Skin of body (tissue), 2 donors: ENCODE data around the gene GAS2. TPM values are rescaled to one million over a fixed set of nuclear protein-coding genes. Genes with fewer than 3 reads are reported as not detected.

Experiments used
- DNase-seq: peaks from one replicate; lab custom pipeline; 2025; lab: John Stamatoyannopoulos, UW
- total RNA-seq: library from RNA; depleted of rRNA; stranded (reverse); fragments of >200 nt; gene quantifications from one replicate; pipeline ENCODE4 v1.2.3, GENCODE V29; 2014

GAS2 gene
- total RNA-seq, 1 donor from 2014 or later = 18.9 TPM

DNA sequence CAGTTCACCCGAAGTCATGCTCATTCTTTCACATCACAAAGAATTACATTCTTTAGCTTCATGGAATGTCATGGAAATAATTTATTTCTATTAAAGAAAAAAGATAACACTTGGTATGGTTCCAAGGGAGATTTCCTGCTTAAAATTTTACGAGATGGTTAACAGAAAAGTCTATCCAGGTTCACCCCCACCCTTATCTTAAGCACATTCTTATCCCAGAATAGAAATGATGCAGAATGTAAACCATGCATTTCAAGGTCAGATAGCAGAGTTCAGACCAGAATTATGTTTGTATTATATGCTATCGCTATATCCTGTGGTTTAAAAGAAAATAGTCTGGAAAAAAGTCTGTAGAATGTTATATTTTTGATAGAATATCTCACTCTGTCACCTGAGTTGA is 58.7 kb downstream of the GAS2 start:
- no peak for DNase-seq

DNA sequence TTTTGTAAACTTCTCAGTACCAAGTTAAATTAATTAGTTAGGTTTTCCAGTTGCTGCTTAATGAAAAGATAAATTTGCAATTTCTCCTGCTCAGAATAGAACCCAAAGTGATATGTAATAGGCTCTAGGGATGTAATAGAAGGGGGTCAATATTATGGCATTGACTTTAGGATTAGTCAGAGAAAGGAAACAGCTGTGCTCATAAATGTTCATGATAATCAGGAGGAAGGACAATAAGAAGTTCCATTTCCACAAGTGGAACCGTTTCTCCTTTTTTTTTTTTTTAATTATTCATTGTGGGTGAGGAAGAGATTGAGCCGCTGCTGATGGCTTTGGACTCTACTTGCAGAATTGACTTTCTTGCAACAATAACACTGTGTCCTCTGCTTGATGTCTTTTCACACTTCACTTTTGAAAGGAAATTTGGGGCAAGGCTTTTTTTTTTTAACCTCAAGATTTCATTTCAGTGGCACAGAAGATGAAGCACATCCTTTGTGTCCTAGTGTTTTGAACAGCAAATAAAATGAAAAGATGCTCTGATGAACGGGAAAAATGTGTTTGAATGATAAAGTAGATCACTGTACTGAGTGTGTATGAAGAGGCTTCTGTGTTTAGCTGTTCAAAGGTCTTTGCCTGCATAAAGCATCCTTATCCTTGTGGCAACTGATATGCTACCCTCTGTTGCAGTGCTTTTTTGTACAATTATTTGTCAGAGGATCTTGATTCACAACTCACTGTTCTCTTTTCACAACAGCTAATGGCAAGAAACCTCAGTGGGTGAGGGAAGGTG is 62.4 kb downstream of the GAS2 start:
- DNase-seq = no peak

DNA sequence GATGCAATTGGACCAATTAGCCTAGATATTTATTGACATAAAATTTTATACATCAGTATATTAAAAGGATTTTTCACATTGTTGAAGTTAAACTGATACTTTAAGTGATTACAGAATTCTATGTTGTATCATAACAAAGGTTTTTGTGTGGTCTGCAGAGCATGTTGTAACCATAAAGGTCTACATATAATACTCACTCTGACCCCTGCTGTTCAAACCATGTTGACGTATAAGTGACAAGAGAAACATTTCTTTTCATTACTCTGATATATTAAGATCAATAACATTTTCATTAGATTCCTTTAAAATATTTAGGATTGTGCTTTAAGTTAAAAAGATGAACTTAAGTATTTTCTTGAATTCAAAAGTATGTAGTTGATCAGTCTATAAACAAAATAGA is 63.9 kb downstream of the GAS2 start:
- no peak for DNase-seq

DNA sequence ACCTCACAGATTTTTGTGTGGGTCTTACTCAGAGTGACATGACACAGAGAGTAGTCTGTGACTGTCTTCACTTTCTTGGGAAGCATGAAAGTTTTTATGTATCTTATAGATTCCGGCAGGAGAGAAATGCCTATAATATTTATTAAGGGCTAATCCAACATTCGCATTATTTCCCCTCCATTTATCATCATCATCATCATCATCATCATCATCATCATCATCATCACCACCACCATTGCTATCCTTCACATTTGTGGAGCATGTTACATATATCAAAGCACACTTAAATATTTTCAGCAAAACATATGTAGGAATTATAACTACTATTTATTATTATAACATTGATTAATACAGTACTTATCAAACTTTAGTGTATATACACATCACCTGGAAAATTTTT is 66.2 kb downstream of the GAS2 start:
- no peak for DNase-seq

DNA sequence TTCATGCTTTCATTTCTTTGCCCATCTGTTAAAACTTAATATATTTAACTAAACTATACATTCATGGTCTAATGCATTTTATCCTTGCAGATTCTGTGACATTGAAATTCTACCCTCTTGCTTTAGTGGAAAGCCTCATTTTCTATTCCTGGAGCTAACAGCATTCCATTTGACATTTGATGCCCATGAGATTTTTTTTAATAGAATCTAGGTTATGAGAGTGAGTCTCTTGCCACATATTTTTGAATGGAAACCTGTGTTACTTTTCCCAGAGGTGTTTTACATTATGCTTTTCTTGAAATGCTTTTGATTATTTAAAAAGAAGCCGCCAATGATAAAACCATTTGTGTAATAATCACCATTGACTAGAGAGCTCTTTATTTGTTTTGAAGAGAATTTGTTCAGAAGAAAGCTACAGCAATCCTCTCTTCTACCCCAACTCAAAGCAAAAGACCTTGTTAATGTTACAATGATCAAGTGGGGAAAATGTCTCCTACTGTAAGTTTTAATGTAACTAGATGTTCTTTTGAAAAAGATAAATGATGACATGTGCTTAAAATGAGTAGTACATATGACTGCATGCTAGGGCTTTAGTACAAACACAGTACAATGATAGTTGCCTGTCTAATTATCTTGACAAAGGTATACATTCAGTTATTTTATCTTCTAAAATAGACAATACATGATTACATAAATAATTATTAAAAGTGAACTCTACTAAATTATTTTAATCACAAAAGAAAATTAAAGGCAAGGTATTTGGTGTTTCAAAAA is 67.3 kb downstream of the GAS2 start:
- DNase-seq = no peak

DNA sequence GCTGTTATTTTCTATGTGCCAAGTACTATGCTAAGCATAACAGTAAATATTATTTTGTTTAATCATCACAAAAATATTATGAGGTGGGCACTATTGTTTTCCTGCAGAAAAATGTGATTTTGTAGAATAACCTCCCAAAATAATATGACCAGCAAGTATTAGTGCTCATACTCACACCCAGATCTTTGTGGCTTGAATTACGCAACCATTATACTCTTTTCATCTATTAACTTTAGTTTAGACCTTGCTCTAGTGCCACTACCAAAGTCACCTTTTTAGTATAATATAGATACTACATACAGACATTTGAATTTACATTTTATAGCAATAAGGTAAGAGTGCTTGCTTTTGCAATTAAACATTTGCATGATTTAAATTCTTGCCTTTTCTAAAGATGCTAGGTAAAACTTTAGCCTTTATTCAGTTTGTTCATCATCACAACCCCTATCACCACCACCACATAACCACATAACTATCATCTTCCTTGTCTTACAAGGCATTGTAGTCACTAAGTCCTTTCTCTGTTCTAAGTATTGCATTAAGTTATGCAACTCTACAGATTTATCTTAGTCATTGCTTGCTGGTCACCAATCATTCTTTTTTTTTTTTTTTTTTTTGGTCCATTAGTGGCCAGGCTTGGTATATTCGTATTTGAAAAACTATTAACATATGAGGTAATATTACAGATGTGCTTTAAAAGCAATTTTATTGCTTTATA is 68.4 kb downstream of the GAS2 start:
- DNase-seq = no peak

DNA sequence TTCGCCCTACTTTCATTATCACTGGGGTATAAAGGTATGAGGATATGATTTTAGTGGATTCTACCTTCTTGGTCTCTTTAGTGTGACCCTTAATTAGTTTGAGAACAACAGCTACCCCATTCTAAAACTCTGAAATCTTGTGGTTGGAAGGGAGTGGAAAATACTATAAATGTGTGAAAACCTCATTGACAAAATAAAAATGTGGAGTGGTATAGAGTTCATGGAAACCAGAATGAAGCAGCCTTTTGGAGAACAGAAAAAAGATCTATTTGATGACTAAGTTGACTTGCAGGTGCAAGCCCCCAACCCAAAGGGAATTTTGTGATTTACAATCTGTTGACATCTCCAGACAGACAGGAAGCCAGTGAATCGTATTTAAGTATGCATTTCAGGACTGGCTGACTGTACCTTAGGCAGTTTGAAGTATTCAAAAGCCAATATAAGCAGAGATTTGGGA is 75.8 kb downstream of the GAS2 start:
- DNase-seq = no peak

DNA sequence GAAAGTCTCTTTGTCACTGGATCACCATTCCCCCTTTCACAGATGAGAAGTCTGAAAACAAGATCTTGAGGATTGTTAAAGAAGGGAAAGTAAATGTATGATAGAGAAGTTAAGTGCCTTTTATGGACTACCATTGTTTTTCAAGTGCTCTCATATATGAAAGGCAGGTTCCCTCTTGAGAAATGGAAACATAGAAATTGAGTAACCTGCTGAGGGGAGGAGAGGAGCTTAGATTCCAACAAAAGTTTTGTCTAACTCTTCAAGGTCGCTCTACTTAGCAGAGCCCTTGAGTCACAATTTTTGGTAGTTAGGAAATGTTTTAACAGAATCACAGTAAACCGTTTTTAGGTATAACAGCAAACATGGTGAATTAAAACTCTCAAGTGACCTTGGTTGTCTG is 83.1 kb downstream of the GAS2 start:
- DNase-seq = no peak

DNA sequence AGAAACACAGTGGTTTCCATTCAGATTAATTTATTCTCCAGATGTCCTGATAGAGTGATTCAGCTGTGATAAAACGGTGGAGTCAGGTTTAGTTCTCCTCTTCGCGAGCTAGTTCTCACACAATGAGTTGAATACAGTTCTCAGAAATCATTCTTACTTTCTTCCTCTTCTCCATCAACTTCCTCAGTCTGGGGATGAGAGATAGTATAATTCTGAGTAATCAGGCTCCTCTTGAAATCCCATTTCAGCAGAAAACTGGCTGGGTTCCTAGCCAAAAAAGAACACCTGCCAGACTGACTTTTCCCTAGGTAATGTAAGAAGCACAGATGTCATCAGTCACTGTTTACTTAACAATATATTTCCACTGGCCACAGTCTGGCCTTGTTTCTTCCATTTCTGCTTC is 86.5 kb downstream of the GAS2 start:
- no peak for DNase-seq

DNA sequence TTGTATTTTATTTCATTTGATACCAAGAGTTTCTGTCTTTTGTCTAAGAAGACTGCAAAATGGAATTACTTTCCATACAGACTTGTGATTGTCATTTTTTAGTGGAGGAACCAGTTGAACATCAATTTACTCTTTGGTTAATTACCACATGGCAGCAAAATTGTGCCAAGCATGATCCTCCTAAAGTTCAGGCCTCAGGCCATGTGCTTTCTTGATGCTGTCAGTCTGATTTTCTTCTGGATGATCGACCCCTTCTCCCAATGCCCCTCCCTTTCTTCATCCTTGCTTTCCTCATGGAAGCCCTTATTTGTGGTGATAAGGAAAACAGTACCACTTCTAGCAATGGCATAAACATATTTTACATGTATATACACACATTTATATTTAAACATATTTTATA is 87.0 kb downstream of the GAS2 start:
- no peak for DNase-seq

DNA sequence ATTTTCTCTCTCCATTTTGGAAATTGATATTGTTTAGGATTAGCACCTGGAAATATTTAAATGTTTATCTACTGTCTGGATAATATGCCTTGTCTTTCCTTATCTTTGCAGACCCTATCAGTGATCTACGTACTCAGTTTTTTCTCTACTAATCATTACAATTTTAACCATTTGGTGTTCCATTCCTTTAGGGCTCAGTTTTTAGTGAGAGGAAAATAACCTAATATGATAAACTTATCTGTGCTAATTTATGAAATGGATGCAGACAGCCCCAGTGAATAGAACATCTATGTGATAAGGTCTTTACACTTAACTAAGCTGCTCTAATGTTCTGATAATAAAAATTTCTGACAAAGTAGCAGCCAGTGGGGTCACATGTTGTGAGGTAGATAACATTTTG is 94.7 kb downstream of the GAS2 start:
- DNase-seq = no peak

DNA sequence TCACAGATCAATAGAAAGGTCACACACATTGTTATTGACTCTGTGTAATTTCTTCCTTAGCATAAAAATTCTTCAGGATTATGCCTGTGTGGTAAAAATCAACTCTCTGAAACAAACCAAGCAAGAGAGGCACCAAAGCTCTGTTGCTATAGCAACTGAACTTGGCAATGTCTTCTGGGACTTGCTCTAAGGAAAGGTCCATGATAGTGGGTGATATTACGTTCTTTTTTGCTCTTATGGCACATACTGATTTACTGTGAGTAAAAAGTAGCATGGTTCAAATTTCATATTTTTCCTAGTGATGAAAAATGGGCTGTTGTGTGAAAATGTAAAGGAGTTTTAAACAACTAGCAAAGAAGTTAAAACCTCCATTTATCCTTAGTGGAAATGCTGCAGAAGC is 96.8 kb downstream of the GAS2 start:
- DNase-seq = no peak

DNA sequence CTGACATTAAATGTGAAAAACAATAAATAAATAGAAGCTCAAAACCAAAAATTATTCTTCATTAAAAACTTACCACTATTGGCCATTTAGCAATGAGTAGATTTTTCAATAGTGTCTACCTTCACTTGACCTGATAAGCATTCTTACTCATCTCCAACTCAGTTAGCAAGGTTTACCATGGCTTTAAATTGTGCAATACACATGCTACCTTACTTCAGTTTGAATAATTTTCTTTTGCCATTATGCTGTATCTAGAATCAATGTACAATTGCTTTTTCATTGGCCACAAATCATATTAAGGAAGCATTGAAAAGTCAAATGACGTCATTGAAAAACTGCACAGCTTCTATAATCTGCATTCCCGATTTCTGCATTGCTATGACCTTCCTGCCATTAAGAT is 98.3 kb downstream of the GAS2 start:
- DNase-seq = no peak

DNA sequence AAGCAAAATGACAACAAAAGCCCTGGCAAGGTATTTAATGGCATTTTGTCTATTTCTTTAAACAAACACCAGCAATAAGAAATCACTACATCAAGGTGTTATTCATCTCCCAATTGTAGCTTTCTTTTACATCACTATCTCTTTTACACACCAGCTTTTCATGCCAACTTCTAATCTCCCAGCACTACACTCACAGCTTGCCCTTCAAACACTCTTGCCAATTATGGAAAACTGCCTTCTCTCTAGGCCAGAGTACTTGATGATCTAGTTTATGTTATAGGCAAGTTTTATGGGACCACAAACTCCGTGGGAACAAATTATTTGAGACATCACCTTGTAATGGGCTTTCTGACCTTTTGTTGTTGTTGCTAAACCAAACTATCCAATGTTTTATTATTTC is 101.9 kb downstream of the GAS2 start:
- DNase-seq = no peak

DNA sequence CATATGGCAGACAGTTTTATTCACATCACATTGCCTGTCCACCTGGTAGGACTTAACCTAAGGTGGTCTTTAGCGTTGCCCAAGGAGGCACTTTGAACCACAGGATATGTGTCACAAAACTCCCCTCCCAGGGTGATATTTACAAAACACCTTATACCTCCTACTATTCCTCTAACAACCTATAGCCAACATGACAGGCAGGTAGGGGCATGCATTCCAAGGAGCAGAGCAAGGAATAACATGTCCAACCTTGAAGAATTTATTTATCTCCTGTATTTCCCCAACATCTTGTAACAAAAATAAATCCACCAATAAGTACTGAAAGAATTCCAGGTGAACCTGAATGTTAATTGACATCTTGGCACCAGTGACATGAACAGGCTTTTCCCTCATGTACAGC is 102.7 kb downstream of the GAS2 start:
- DNase-seq = no peak

DNA sequence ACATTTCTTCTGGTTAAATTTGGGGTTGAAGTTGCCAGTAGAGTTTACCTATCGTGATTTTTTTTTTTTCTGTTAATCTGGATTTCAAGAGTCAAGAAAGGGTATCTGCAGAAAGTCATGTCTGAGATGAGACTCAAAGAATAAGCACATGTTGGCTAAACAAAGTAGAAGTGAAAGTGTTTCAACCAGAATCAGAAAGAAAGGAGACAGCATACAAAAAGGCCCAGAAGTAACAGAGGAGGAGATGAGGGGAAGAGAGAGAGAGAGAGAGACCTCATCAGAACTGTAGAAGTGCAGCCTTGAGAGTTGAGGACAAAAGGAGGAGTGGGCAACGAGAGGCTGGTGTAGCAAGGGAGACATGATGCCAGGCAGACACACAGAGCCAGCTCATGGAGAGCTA is 108.3 kb downstream of the GAS2 start:
- no peak for DNase-seq

DNA sequence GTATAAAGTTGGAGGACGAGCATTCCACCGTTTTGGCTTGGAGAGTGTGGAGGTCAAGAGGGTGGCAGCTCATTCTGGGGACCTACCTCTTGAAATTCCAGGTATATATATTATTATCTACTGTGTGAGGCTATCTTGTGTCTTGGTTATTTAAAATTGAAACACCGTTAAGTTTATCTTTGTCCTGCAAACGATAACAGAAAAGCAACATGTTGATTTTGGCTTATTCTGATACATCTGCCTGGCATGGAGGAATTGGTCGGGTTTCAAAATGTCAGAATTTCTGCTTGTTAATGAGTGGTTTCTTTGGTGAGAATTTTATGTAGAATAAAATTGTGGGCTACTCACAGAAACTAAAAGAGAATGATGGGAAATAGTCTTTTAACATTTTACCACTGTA is 108.8 kb downstream of the GAS2 start:
- DNase-seq = no peak

DNA sequence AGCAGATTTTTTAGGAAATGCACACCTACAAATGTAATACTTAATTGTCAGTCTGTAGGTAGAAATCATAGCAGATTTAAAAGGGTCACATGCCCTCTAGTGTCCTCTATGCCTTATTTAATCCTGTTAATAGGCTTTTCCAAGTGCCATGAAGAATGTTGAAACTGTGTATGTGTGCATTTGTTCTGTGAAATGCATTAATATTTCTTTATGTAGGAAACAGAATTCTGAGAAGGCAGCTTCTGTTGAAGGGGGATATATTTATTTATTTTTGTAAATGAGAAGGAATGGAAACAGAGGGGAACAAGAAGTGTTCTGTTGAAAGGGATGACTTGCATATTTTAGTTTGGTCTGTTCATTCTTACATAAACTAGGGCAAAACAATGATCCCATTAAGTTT is 112.2 kb downstream of the GAS2 start:
- no peak for DNase-seq

DNA sequence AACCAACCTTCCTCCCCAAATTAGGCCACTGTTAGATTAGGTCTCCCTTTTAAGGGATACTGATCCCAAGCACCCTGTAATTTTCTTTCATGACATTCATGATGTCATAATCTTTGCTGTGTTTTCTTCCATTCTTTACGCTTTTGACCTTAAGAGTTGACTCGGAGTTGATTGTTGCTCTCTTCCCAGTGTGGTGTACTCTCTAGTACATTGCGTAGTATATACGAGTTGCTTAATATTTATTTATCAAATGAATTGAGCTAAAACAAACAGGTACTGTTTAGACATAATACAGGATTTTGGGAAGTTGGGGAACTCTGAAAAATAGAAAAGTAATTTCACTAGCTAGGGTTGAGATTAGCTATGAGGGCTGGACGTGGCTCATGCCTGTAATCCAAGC is 113.4 kb downstream of the GAS2 start:
- DNase-seq = no peak

DNA sequence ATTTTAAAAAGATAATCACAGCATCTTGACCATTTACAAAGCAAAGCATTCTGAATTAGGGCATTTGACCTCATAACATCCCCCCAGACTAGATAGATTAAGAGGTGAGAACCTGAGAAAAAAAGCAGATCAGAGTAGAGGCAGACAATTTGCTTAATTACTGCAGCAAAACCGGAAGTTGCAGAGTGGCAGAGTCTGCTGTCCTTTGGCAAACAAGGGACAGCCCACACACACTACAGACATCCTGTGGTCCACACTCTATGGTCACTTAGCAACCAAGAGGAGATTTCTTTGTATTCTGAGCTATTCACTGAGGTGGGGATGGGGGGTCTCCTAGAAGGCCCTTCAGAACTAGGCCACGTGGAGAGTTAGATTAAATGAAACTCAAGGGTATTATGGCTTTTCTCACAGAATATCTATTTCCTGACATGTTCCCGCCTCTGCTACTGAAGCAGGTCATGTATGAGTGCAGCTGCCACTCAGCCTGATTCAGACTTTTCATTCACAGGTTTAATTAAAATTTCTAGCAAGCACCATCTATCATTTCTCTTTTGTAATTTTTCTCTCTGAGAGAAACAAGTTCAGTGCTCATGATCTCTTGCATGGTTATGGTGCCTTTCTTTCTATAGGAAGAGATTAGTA is 114.7 kb downstream of the GAS2 start:
- no peak for DNase-seq

DNA sequence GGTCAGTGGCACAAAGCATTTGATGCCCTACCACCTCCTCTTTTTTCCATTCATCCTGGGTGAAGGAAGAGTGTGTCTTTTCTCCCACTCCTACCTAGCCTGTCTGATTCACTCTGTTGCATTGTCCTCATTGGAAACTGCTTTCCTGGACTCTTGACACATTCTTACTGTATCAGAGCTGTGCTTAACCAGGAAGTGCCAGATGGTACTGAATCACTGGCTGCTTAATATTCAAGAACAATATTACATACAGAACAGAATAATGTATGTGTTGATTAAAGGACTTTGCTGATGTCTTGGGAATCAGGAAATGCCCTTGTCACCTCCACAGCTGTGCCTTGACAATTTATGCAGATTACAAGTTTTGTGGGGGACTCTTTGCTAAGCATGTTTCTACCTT is 118.8 kb downstream of the GAS2 start:
- no peak for DNase-seq

DNA sequence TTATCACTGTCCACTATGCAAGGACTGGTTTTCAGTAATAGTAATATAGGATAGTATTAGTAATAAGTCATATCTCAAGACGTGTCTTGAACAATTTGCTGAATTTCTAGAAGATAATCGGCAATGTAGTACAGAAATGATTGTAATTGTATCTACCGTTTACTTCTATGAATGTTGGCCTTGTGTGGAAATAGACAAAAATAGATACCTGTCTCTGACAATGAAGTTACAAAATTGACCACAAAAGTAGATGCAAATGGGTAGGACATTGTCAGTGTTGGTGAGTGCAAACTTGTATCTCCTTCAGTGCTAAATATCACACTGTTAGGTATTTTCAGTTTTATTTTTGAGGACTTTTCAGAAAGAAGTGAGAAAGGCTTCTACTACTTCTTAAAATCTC is 120.1 kb downstream of the GAS2 start:
- DNase-seq = no peak
